SH-SY5Y (cell line): ENCODE results near the gene SRRM3.

Source experiments
- GATA2 ChIP-seq: IDR thresholded peaks from 2 replicates; pipeline ENCODE4 v1.6.1; 2011; ENCODE audit warnings: mild to moderate bottlenecking, low read depth, low read length
- GATA3 ChIP-seq: IDR thresholded peaks from 2 replicates; pipeline ENCODE4 v1.6.1; 2011; ENCODE audit warnings: low read depth, mild to moderate bottlenecking, low read length, moderate library complexity

- TF ChIP-seq GATA3 (no peak), GATA2 (no peak)
Measured at GRCh38 chr7:76231583-76231982, 29.9 kb downstream of the SRRM3 start.
